ENCODE measurements around the gene RHBDD1. TPM values are rescaled to one million over a fixed set of nuclear protein-coding genes. Genes with fewer than 3 reads are reported as not detected.

Gene RHBDD1
- total RNA-seq, 1 donor: 45.0 TPM

DNA sequence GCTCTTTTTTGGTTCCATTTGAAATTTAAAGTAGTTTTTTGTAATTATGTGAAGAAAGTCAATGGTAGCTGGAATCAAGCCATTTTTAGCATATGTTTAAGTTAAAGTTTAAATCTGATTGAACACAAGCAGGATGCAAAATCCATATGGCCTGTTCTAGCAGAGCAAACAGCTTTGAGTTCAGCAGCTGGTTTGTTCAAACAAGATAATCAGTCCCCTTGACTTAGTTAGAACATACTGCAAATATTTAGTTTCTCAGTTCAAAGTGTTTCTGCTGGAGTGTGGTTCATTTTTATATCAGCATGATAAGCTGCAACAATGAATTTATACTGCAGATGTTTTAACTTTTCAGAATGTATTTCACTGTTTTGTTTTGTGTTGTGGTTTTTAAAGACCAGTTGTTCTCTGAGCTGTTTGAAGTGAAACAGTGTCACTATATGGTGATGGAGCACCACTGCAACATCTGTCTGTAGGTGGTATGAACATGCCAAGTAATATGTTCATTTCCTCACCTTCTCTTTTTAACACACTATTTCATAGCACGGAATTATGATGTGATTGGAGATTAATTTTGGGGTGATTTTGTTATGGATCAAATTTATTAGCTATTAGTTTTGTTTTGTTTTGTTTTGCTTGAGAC is 202.8 kb downstream of the RHBDD1 start:
- peak; percentile 22 for DNase-seq (ENCODE audit: low read depth)
- TF ChIP-seq, protein P1, sequence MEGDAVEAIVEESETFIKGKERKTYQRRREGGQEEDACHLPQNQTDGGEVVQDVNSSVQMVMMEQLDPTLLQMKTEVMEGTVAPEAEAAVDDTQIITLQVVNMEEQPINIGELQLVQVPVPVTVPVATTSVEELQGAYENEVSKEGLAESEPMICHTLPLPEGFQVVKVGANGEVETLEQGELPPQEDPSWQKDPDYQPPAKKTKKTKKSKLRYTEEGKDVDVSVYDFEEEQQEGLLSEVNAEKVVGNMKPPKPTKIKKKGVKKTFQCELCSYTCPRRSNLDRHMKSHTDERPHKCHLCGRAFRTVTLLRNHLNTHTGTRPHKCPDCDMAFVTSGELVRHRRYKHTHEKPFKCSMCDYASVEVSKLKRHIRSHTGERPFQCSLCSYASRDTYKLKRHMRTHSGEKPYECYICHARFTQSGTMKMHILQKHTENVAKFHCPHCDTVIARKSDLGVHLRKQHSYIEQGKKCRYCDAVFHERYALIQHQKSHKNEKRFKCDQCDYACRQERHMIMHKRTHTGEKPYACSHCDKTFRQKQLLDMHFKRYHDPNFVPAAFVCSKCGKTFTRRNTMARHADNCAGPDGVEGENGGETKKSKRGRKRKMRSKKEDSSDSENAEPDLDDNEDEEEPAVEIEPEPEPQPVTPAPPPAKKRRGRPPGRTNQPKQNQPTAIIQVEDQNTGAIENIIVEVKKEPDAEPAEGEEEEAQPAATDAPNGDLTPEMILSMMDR (IDR thresholded peaks at IDR 0.05; ENCODE audit: insufficient read depth, low read length): no peak
- no peak overlapping the region for H3K4me3 ChIP-seq (ENCODE audit: low read depth, low read length)

DNA sequence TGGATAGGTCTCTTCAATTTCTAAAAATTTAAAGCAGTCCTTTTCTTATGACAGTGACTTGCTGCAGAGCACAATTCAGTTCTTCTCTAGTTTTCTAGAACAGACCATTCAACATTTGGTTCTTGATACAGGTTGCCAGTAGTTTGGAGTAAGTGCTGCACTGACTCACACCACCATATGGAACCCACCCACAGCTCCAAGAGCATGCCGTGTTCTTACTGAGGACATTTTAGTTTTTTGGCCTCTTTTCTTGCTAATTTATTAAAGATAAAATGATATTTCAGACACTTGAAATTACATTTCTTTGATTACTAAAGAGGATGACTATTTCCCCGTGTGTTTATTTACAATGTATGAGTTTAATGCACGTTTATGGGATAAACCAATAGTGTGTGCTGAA is 208.1 kb downstream of the RHBDD1 start:
- TF ChIP-seq, protein P1 (IDR thresholded peaks at IDR 0.05; ENCODE audit: insufficient read depth, low read length): no peak
- no peak for DNase-seq (ENCODE audit: low read depth)
- H3K4me3 ChIP-seq (ENCODE audit: low read depth, low read length): no peak overlapping the region

Small RNA genes lying within 50 kb of the gene (small RNA-seq; reads per million reads assigned to genes)
- gene RF00554: not detected

Other genes with a start within 250 kb of the RHBDD1 start
- 8.2 and 29.7 TPM in 2 replicates for gene IRS1, start 36.2 kb upstream of the RHBDD1 start, total RNA-seq (ENCODE audit: low replicate concordance)

All from fibroblast of the aortic adventitia (primary cell).